CD1c-positive myeloid dendritic cell (primary cell): ENCODE data around the gene MAP2K5.
"Not testable (repeated sequence)": the region's sequence is repeated elsewhere in the genome, so short reads cannot be mapped to it uniquely, and the experiment has no call there.

Experiments used
- DNase-seq: peaks from one replicate; pipeline ENCODE4 v3.0.0-alpha.2; 2016; ENCODE audit errors: extremely low spot score

MAP2K5 gene

GRCh38 chr15:67601073-67601472 lies 58.6 kb downstream of the MAP2K5 start:
- no peak for DNase-seq

GRCh38 chr15:67603063-67603462 lies 60.6 kb downstream of the MAP2K5 start:
- DNase-seq = no peak

- DNase-seq = no peak
Measured at GRCh38 chr15:67605871-67606270, 63.4 kb downstream of the MAP2K5 start.

- DNase-seq = no peak
Measured at GRCh38 chr15:67606742-67607141, 64.2 kb downstream of the MAP2K5 start.

GRCh38 chr15:67607329-67607728 lies 64.8 kb downstream of the MAP2K5 start:
- no peak for DNase-seq

GRCh38 chr15:67607959-67608637 lies 65.6 kb downstream of the MAP2K5 start:
- no peak for DNase-seq

- no peak for DNase-seq
Measured at GRCh38 chr15:67608638-67608959, 66.1 kb downstream of the MAP2K5 start.

GRCh38 chr15:67611370-67612369 lies 69.2 kb downstream of the MAP2K5 start:
- no peak for DNase-seq

- DNase-seq = no peak
Measured at GRCh38 chr15:67613211-67613610, 70.7 kb downstream of the MAP2K5 start.

GRCh38 chr15:67613708-67614107 lies 71.2 kb downstream of the MAP2K5 start:
- no peak for DNase-seq

- DNase-seq = not testable (repeated sequence)
Measured at GRCh38 chr15:67615131-67615534, 72.6 kb downstream of the MAP2K5 start.

GRCh38 chr15:67618297-67618696 lies 75.8 kb downstream of the MAP2K5 start:
- no peak for DNase-seq

- DNase-seq = no peak
Measured at GRCh38 chr15:67622110-67622509, 79.6 kb downstream of the MAP2K5 start.

GRCh38 chr15:67632261-67632660 lies 89.8 kb downstream of the MAP2K5 start:
- DNase-seq = no peak

GRCh38 chr15:67635950-67636349 lies 93.4 kb downstream of the MAP2K5 start:
- DNase-seq = not testable (repeated sequence)

- DNase-seq = no peak
Measured at GRCh38 chr15:67639591-67639990, 97.1 kb downstream of the MAP2K5 start.

- no peak for DNase-seq
Measured at GRCh38 chr15:67641453-67641852, 99.0 kb downstream of the MAP2K5 start.

- no peak for DNase-seq
Measured at GRCh38 chr15:67646847-67647246, 104.3 kb downstream of the MAP2K5 start.

- DNase-seq = no peak
Measured at GRCh38 chr15:67652586-67652985, 110.1 kb downstream of the MAP2K5 start.

- no peak for DNase-seq
Measured at GRCh38 chr15:67660446-67660845, 117.9 kb downstream of the MAP2K5 start.

- DNase-seq = no peak
Measured at GRCh38 chr15:67660874-67661606, 118.5 kb downstream of the MAP2K5 start.

- no peak for DNase-seq
Measured at GRCh38 chr15:67670647-67671305, 128.3 kb downstream of the MAP2K5 start.
